ENCODE results near the gene OR4L1. TPM values are rescaled to one million over a fixed set of nuclear protein-coding genes. Genes with fewer than 3 reads are reported as not detected.

Gene OR4L1
- total RNA-seq, 1 experiment from 2014 or later = not detected

GRCh38 chr14:20092050-20092449 is 32.2 kb downstream of the OR4L1 start:
- H2BK120ac ChIP-seq (ENCODE audit: low read depth, low read length, poor library complexity, severe bottlenecking) = no peak overlapping the region
- H4K20me1 ChIP-seq (ENCODE audit: control insufficient read depth, insufficient read depth, insufficient read length) = no peaks in the 10 kb centered on the region
- H4K5ac ChIP-seq (ENCODE audit: insufficient read length, low read depth, low read length) = no peak overlapping the region
- no peak overlapping the region for H3K27ac Mint-ChIP-seq
- TF ChIP-seq, protein P1, sequence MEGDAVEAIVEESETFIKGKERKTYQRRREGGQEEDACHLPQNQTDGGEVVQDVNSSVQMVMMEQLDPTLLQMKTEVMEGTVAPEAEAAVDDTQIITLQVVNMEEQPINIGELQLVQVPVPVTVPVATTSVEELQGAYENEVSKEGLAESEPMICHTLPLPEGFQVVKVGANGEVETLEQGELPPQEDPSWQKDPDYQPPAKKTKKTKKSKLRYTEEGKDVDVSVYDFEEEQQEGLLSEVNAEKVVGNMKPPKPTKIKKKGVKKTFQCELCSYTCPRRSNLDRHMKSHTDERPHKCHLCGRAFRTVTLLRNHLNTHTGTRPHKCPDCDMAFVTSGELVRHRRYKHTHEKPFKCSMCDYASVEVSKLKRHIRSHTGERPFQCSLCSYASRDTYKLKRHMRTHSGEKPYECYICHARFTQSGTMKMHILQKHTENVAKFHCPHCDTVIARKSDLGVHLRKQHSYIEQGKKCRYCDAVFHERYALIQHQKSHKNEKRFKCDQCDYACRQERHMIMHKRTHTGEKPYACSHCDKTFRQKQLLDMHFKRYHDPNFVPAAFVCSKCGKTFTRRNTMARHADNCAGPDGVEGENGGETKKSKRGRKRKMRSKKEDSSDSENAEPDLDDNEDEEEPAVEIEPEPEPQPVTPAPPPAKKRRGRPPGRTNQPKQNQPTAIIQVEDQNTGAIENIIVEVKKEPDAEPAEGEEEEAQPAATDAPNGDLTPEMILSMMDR (conservative IDR thresholded peaks at IDR 0.05) = no peak
- no peaks in the 10 kb centered on the region for H3K79me1 ChIP-seq (ENCODE audit: insufficient read depth, low read depth, low read length, poor library complexity, severe bottlenecking)
- peaks cover 0 to 9% (median 2%) of the 10 kb centered on the region in 3 experiments; a peak in 5 of 7 replicates for H3K36me3 Mint-ChIP-seq (ENCODE audit: insufficient read depth in 1 of 3, low read depth in 3 of 3)
- H2BK5ac ChIP-seq (ENCODE audit: insufficient read length, low read length) = no peak overlapping the region
- H2AFZ ChIP-seq (ENCODE audit: low read length) = no peak overlapping the region
- H3K18ac ChIP-seq (ENCODE audit: insufficient read length, low read depth, low read length) = no peak overlapping the region
- no peaks in the 10 kb centered on the region for H3K4me1 Mint-ChIP-seq
- no peak overlapping the region for H3T11ph ChIP-seq (ENCODE audit: low read length)
- H3K27me3 Mint-ChIP-seq (ENCODE audit: low read depth) = no peaks in the 10 kb centered on the region; the same call in 1 of the 2 replicates
- WGBS (ENCODE audit: extremely low coverage, insufficient read length, low lambda C conversion rate) = no CpG with 5 or more reads among the region's 4 CpGs
- no peak overlapping the region for H3K4me2 ChIP-seq (ENCODE audit: insufficient read depth, insufficient read length, low read length)
- H3K23ac ChIP-seq (ENCODE audit: insufficient read length, low read depth, low read length) = no peak overlapping the region
- H3K9ac ChIP-seq (ENCODE audit: extremely low read depth, insufficient read length, low read length) = no peak overlapping the region
- H3K4me3 Mint-ChIP-seq = no peak overlapping the region
- H2BK12ac ChIP-seq (ENCODE audit: insufficient read length, low read depth, low read length) = no peak overlapping the region
- H2AK5ac ChIP-seq (ENCODE audit: insufficient read length, low read length) = no peak overlapping the region
- no peaks in the 10 kb centered on the region for H3K4me1 ChIP-seq (ENCODE audit: insufficient read depth, low read length)
- no peak overlapping the region for H2BK15ac ChIP-seq (ENCODE audit: low read depth, low read length)
- H3K56ac ChIP-seq (ENCODE audit: insufficient read length, low read depth, low read length) = no peak overlapping the region
- H3K79me2 ChIP-seq (ENCODE audit: insufficient read depth, low read length) = no peaks in the 10 kb centered on the region
- peaks cover 49% of the 10 kb centered on the region for H3K9me3 ChIP-seq (ENCODE audit: control insufficient read depth, low read depth, low read length)
- no peak overlapping the region for H2BK20ac ChIP-seq (ENCODE audit: low read depth, low read length, poor library complexity, severe bottlenecking)
- no peaks in the 10 kb centered on the region for H3K23me2 ChIP-seq (ENCODE audit: insufficient read length, low read depth, low read length, poor library complexity, severe bottlenecking)
- no peak overlapping the region for H3K4ac ChIP-seq (ENCODE audit: low read depth, low read length)
- DNase-seq = no peak
- no peak overlapping the region for H4K91ac ChIP-seq (ENCODE audit: insufficient read length, low read depth, low read length)
- H3K9me3 Mint-ChIP-seq = peaks cover 66 to 70% of the 10 kb centered on the region in 2 experiments
- H3K27ac ChIP-seq (ENCODE audit: insufficient read length, low read depth, low read length) = no peak overlapping the region
- no peaks in the 10 kb centered on the region for H3K27me3 ChIP-seq (ENCODE audit: insufficient read depth, low read length)
- H4K8ac ChIP-seq (replicated peaks; ENCODE audit: insufficient read length, low read depth, low read length) = no peak overlapping the region
- no peak overlapping the region for H3K14ac ChIP-seq (ENCODE audit: insufficient read depth, low read length)

Measured in H9 (cell line).